GM20000 (cell line): ENCODE results near the gene PABPC1L.

Experiments used
- DNase-seq: peaks from one replicate; pipeline ENCODE4 v3.0.0; 2012; ENCODE audit warnings: low spot score
- TF ChIP-seq, protein P1 (sequence below): IDR thresholded peaks from 2 replicates; pipeline ENCODE4 v1.5.1; 2012; ENCODE audit warnings: mild to moderate bottlenecking, control low read depth; ENCODE audit errors: extremely low read depth, missing control alignments

PABPC1L gene

DNA sequence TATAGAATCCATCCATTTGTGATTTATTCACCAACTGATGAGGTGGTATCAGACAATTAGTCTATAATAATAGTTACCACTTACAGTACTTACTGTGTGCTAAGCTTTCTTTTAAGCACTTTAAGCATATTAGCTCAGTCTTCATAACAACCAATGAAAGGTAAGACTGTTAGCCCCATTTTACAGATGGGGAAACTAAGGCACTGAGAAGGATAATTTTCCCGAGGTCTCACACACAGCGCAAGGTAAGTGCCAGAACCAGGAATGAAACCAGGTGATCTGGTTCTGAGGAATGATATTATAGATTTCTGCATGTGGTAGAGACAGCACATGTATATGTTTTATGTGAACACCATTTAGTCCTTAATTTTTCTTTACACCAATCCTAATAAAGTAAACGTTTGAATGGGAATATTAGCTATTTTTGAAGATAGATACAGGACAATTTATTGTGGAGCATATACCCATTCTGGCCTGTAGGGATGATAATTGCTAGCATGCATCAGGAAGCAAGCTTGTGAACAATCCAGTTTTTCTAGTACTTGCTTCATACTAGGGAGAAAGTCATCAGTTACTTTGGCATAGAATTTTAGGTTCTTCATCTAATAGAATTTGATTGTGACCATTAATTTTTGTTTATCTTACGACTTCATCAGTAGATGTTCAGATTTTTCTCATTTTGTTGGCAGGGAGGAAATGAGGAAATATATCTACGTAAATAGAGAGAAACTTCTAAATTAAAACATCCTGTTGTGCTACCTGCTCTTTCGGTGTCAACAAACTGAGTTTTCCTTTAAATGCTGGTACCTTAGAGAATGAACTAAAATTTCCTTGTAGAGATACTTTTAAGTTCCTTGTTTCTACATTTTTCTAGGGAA lies 21.4 kb upstream of the PABPC1L start:
- no peak for DNase-seq
- TF ChIP-seq, protein P1, sequence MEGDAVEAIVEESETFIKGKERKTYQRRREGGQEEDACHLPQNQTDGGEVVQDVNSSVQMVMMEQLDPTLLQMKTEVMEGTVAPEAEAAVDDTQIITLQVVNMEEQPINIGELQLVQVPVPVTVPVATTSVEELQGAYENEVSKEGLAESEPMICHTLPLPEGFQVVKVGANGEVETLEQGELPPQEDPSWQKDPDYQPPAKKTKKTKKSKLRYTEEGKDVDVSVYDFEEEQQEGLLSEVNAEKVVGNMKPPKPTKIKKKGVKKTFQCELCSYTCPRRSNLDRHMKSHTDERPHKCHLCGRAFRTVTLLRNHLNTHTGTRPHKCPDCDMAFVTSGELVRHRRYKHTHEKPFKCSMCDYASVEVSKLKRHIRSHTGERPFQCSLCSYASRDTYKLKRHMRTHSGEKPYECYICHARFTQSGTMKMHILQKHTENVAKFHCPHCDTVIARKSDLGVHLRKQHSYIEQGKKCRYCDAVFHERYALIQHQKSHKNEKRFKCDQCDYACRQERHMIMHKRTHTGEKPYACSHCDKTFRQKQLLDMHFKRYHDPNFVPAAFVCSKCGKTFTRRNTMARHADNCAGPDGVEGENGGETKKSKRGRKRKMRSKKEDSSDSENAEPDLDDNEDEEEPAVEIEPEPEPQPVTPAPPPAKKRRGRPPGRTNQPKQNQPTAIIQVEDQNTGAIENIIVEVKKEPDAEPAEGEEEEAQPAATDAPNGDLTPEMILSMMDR = no peak

DNA sequence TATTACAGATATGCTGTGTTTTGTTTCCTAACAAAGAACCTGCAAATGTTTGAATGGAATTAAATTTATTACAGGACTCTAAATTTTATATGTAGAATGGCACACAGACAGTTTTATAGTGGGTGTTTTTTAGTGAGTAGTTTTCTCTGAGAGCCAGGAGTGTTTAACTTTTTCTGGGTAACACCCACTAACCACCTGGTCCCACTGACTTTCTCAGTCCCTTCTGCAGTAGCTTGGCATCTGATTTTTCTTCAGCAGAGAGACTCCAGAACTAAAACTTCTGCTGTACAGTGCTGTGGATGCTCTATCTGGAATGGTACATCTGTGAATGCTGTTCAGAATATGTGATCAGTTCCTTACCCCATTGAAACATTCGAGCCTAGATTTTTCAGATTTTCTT lies 18.0 kb upstream of the PABPC1L start:
- no peak for DNase-seq
- TF ChIP-seq, protein P1 = no peak

DNA sequence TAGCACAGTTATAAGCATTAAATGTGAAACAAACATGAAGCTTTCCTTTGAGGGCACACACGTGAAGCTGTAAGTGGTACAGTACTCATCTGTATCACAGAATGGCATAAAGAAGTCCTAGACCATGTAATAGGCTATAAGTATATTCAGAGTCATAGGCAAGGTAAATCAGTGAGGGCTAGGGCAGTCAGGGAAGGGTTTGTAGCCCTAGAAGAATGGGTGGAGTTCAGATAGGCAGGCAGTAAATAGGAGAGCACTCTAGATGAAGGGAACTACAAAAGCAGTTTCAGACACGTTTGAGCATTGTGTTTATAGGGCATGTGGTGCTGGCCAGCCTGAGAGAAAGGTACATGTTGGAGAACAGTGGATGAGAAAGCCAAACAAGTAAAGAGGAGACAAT lies 14.9 kb upstream of the PABPC1L start:
- TF ChIP-seq, protein P1 = no peak
- no peak for DNase-seq

DNA sequence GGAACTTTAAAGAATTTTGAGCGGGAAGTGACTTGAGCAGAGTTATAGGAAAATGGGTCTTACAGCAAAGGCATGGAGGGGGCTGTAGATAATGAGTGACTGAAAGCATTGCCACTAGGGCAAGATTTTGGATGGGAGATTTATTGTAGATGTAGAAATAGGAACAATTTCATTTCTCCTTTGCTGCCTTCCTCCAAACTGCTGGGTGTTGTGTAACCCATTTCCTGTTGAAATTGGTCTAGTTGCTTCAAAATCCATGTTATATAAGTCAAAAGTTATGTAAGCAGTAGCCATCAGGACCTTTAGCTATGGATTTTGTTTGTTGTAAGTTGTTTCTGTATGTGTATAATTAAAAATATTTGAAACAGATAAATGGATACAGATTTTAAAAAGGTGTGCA lies 13.3 kb upstream of the PABPC1L start:
- TF ChIP-seq, protein P1 = no peak
- DNase-seq = no peak

DNA sequence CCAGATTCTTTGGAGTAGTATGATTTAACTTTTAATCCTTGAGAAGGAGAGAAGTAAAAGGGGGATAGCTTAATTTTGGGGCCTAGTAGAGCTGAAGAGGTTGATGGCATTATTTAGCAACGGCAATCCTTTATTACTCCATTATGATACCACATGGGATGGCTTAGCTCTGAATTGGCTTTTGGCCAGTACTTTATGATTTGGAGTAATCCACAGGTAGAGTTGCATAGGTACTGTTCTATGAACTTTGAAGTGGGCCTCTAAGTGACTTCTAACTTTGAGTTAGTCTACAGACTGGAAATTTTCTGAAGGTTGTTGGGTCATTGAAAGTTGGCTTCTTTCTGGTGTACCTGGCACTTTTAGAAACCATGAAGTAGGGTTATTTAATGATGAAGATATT lies 12.7 kb upstream of the PABPC1L start:
- DNase-seq = no peak
- TF ChIP-seq, protein P1 = no peak

DNA sequence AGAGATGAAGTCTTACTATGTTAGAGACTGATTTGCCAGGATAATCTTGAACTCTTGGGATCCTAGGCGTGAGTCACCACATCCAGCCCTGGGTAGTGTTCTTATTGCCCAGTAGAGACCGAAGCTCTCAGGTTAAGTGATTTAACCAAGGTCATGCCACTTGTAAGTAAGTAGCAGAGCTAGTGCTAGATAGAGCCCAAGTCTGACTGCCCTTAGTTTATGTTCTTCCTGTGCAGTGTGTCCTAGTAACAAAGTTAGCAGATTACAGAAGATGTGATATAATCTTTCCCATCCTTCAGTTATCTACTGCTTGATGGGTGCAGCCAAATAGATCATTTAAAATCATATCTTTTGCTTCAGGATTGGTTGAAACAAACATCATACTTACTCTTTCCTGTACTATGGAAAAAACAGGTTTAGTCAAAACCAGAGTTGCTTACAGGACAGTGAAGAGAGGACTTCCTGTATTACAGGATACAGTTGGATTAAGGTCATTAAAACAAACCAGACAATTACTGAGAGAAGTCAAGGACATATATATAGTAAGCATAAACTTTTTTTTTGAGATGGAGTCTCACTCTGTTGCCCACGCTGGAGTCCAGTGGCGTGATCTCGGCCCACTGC lies 9.5 kb upstream of the PABPC1L start:
- no peak for DNase-seq
- TF ChIP-seq, protein P1 = no peak

DNA sequence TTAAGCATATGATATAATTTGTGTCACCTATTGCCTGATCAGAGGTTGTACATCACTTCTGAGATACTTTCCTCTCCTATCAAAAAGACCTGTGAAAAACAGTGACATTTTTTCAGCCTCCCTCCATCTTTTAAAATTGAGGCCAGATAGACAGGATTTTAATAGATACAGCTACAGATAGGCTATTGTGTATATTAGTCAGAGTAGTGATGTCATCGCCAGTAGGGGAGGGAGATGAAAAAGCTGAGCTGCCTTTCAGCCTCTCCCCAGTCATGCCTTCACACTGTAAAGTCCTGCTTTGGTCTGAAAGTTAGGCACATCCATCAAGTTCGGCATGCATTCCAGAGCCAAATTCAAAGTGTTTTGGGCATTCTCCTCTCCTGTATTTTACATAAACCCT lies 7.9 kb upstream of the PABPC1L start:
- TF ChIP-seq, protein P1 = no peak
- DNase-seq = no peak
